ENCODE data around the gene OFD1.

GRCh38 chrX:13721371-13721770 lies 13.2 kb upstream of the OFD1 start:
- TF ChIP-seq ZNF274 (IDR thresholded peaks at IDR 0.05; ENCODE audit: low read depth, low read length) = no peak
- TF ChIP-seq YY1 (IDR thresholded peaks at IDR 0.05; ENCODE audit: insufficient read depth, insufficient read length) = no peak
- no peak for TF ChIP-seq SUZ12 (IDR thresholded peaks at IDR 0.05; ENCODE audit: extremely low read depth, insufficient read depth, insufficient read length)
